ENCODE measurements around the gene ST3GAL2. TPM values are rescaled to one million over a fixed set of nuclear protein-coding genes. Genes with fewer than 3 reads are reported as not detected.
A peak's percentile ranks its signal among the peaks of the same experiment; 100 is the strongest.

ST3GAL2 gene
- total and polyA plus RNA-seq, 10 of the 15 experiments (the other 5 are each of a cell fraction or from before 2014, with no cell fraction given) = 0.95 to 61.7 (median 25.9) TPM

DNA sequence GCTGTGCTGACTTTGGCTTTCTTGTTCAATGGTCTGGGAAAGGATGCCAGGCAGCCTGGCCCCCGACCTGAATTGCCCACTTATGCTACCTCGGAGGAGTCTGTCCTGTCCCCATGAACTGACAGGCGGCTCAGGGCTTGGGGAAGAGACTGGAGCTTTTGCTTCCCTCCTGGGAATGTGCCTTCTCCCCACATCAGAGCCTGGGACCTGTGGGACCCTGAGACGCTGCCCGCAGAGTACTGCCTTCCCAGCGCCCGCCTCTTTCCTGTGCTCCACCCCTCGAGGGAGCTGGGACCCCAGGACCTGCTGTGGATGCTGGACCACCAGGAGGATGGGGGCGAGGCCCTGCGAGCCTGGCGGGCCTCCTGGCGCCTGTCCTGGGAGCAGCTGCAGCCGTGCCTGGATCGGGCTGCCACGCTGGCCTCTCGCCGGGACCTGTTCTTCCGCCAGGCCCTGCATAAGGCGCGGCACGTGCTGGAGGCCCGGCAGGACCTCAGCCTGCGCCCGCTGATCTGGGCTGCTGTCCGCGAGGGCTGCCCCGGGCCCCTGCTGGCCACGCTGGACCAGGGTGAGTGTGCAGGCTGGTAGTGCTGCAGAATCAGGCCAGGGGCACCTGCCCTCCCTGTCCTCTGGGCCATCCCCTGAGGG lies 34.0 kb upstream of the ST3GAL2 start:
- no peak for DNase-seq (ENCODE audit: low read depth, low spot score)
- ChIA-PET SMC1A (ENCODE audit: uncharacterized antibody, unreplicated experiment) (interaction anchor here (0.9 to 1.3 kb wide), 3 partner anchors 11 to 18 kb away, joined by 3 to 5 read pairs (median 3); partner anchors contain the start of gene FCSK), RAD21 (ENCODE audit: unreplicated experiment) (interaction anchor here (1.1 kb wide), 1 partner anchor 77 kb away, joined by 3 read pairs; no protein-coding TSS in a partner anchor), POLR2A (no interaction called here), CTCF (interaction anchor here (0.8 kb wide), 1 partner anchor 45 kb away, joined by 3 read pairs; no protein-coding TSS in a partner anchor)
- H4K20me1 ChIP-seq (ENCODE audit: control insufficient read depth, insufficient read depth) = no peaks in the 10 kb centered on the region
- H3K4me2 ChIP-seq (ENCODE audit: control insufficient read depth, insufficient read depth) = no peak overlapping the region
- H2AFZ ChIP-seq (ENCODE audit: control insufficient read depth, low read depth, low read length) = no peak overlapping the region
- ATAC-seq = no peak
- H3K4me1 ChIP-seq (ENCODE audit: control insufficient read depth, insufficient read depth, low read length) = peaks cover 27% of the 10 kb centered on the region
- no peak for FAIRE-seq
- no peak overlapping the region for H3K4me3 ChIP-seq
- in situ Hi-C loops (cut with MboI) (no loop called here), intact Hi-C loops (cut with micrococcal nuclease; ENCODE audit: unreplicated experiment) (no loop called here)
- no peaks in the 10 kb centered on the region; a peak in 3 of 4 replicates for H3K36me3 ChIP-seq (ENCODE audit: control insufficient read depth in 2 of 2, insufficient read depth in 2 of 2, low read length in 1 of 2)
- no peaks in the 10 kb centered on the region for H3K9me3 ChIP-seq (replicated peaks; ENCODE audit: control insufficient read depth, insufficient read depth, low read length)
- no peak overlapping the region for H3K27ac ChIP-seq (ENCODE audit: control insufficient read depth, insufficient read depth)
- H3K9ac ChIP-seq (ENCODE audit: control insufficient read depth, insufficient read depth, low read length) = no peak overlapping the region
- BruUV-seq (replicated peaks) = no TSS peak
- 90% methylated on average over 28 of the region's 28 CpGs for WGBS (ENCODE audit: insufficient coverage, insufficient replicate concordance, low lambda C conversion rate, missing lambda C conversion rate)
- no peaks in the 10 kb centered on the region for H3K79me2 ChIP-seq (ENCODE audit: control insufficient read depth, insufficient read depth, low read length)
- no peak for TF ChIP-seq GATAD2B (conservative IDR thresholded peaks at IDR 0.05; ENCODE audit: low read depth)
- TF ChIP-seq IKZF1 (conservative IDR thresholded peaks at IDR 0.05) = no peak
- TF ChIP-seq RAD21 (IDR thresholded peaks at IDR 0.05; ENCODE audit: insufficient read depth, low read depth, low read length) = no peak
- no peak for TF ChIP-seq CHD4 (IDR thresholded peaks at IDR 0.05)
- TF ChIP-seq YBX1 (IDR thresholded peaks at IDR 0.05) = no peak
- no peak for TF ChIP-seq MYB (IDR thresholded peaks at IDR 0.05; ENCODE audit: borderline replicate concordance, low read depth, low read length)
- TF ChIP-seq RB1 (IDR thresholded peaks at IDR 0.05; ENCODE audit: borderline replicate concordance) = no peak
- H3K27me3 ChIP-seq (replicated peaks in 1 of 2; ENCODE audit: control insufficient read depth in 2 of 2, insufficient read depth in 2 of 2, low read length in 1 of 2) = no peaks in the 10 kb centered on the region

DNA sequence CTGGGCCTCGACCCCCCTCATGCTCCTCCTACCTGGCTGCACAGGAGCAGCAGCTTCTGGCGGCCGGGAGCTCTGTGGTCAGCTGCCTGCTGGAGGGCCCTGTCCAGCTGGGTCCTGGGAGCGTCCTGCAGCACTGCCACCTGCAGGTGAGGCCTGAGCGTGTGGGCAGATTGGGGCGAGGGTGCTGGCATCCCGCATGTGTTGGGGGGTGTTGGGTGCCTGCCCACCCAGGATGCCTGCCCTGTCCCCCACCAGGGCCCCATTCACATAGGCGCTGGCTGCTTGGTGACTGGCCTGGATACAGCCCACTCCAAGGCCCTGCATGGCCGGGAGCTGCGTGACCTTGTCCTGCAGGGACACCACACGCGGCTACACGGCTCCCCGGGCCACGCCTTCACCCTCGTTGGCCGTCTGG lies 32.0 kb upstream of the ST3GAL2 start:
- SMC1A ChIA-PET (ENCODE audit: uncharacterized antibody, unreplicated experiment) = interaction anchor here (0.9 to 1.4 kb wide), 3 partner anchors 9 to 62 kb away, joined by 3 read pairs; no protein-coding TSS in a partner anchor
- Histone ChIP-seq H2AFZ (ENCODE audit: control insufficient read depth, low read depth, low read length) (no peak overlapping the region), H3K27me3 (replicated peaks in 1 of 2; ENCODE audit: control insufficient read depth in 2 of 2, insufficient read depth in 2 of 2, low read length in 1 of 2) (no peaks in the 10 kb centered on the region), H3K9me3 (replicated peaks; ENCODE audit: control insufficient read depth, insufficient read depth, low read length) (no peaks in the 10 kb centered on the region), H3K9ac (ENCODE audit: control insufficient read depth, insufficient read depth, low read length) (no peak overlapping the region), H3K4me3 (no peak overlapping the region), H3K4me1 (ENCODE audit: control insufficient read depth, insufficient read depth, low read length) (peaks cover 9% of the 10 kb centered on the region), H3K4me2 (ENCODE audit: control insufficient read depth, insufficient read depth) (no peak overlapping the region), H4K20me1 (ENCODE audit: control insufficient read depth, insufficient read depth) (no peaks in the 10 kb centered on the region), H3K36me3 (ENCODE audit: control insufficient read depth in 2 of 2, insufficient read depth in 2 of 2, low read length in 1 of 2) (no peaks in the 10 kb centered on the region; a peak in 1 of 4 replicates), H3K79me2 (ENCODE audit: control insufficient read depth, insufficient read depth, low read length) (no peaks in the 10 kb centered on the region), H3K27ac (ENCODE audit: control insufficient read depth, insufficient read depth) (no peak overlapping the region)
- CTCF ChIA-PET = interaction anchor here (0.9 to 1.0 kb wide), 2 partner anchors 13 to 141 kb away, joined by 3 read pairs; no protein-coding TSS in a partner anchor
- BruUV-seq (replicated peaks) = no TSS peak
- RAD21 ChIA-PET (ENCODE audit: unreplicated experiment) = interaction anchor here (0.9 kb wide), 1 partner anchor 90 kb away, joined by 3 read pairs; no protein-coding TSS in a partner anchor
- intact Hi-C loops (cut with micrococcal nuclease; ENCODE audit: unreplicated experiment) (no loop called here), in situ Hi-C loops (cut with MboI) (no loop called here)
- POLR2A ChIA-PET = interaction anchor here (1.5 kb wide), 1 partner anchor 39 kb away, joined by 3 read pairs; no protein-coding TSS in a partner anchor
- ATAC-seq = peak; percentile 26; the same call in 2 of the 3 replicates
- no peak for FAIRE-seq
- DNase-seq (ENCODE audit: low read depth, low spot score) = no peak
- WGBS (ENCODE audit: insufficient coverage, insufficient replicate concordance, low lambda C conversion rate, missing lambda C conversion rate) = 93% methylated on average over 17 of the region's 17 CpGs
- TF ChIP-seq MTA3 (IDR thresholded peaks at IDR 0.05; ENCODE audit: borderline replicate concordance, low read length) = no peak
- no peak for TF ChIP-seq EZH2 (IDR thresholded peaks at IDR 0.05; ENCODE audit: borderline replicate concordance, control insufficient read depth, low read depth, low read length)
- peak; percentile 18; the same call in 1 of the 2 replicates for TF ChIP-seq RAD21 (IDR thresholded peaks at IDR 0.05; ENCODE audit: insufficient read depth, low read depth, low read length)
- TF ChIP-seq TCF3 (IDR thresholded peaks at IDR 0.05; ENCODE audit: borderline replicate concordance, insufficient read depth, low read depth, low read length) = no peak
- TF ChIP-seq, protein P1, sequence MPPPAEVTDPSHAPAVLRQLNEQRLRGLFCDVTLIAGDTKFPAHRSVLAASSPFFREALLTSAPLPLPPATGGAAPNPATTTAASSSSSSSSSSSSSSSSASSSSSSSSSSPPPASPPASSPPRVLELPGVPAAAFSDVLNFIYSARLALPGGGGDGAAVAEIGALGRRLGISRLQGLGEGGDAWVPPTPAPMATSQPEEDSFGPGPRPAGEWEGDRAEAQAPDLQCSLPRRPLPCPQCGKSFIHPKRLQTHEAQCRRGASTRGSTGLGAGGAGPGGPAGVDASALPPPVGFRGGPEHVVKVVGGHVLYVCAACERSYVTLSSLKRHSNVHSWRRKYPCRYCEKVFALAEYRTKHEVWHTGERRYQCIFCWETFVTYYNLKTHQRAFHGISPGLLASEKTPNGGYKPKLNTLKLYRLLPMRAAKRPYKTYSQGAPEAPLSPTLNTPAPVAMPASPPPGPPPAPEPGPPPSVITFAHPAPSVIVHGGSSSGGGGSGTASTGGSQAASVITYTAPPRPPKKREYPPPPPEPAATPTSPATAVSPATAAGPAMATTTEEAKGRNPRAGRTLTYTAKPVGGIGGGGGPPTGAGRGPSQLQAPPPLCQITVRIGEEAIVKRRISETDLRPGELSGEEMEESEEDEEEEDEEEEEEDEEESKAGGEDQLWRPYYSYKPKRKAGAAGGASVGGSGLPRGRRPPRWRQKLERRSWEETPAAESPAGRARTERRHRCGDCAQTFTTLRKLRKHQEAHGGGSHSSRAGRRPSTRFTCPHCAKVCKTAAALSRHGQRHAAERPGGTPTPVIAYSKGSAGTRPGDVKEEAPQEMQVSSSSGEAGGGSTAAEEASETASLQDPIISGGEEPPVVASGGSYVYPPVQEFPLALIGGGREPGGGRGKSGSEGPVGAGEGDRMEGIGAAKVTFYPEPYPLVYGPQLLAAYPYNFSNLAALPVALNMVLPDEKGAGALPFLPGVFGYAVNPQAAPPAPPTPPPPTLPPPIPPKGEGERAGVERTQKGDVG (CRISPR knock-in tag; IDR thresholded peaks at IDR 0.05) = no peak

Measured in GM12878 (cell line).